NCI-H1930 (cell line): ENCODE data around the gene MALL.
"Not testable (repeated sequence)": the region's sequence is repeated elsewhere in the genome, so short reads cannot be mapped to it uniquely, and the experiment has no call there.

Source experiments
- DNase-seq, 2 experiments: peaks; one replicate each; lab custom pipeline; 2025; lab: John Stamatoyannopoulos, UW

Gene MALL

GRCh38 chr2:110115291-110116032 lies at the start of gene MALL:
MALL (minus strand) TSS chr2:110115822; CDS start chr2:110115792, 30 bp downstream.
- DNase-seq = no peak

- no peak for DNase-seq
These were observed 41.7 kb upstream of the MALL start for GRCh38 chr2:110157153-110157793.

GRCh38 chr2:110154828-110155227 lies 39.2 kb upstream of the MALL start:
- DNase-seq = not testable (repeated sequence)

DNA sequence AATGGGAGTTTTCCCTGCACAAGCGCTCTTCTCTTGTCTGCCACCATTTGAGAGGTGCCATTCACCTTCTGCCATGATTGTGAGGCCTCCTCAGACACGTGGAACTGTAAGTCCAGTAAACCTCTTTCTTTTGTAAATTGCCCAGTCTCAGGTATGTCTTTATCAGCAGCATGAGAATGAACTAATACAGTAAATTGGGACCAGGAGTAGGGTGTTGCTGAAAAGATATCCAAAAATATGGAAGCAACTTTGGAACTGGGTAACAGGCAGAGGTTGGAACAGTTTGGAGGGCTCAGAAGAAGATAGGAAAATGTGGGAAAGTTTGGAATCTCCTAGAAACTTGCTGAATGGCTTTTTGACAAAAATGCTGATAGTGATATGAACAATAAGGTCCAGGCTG lies 38.6 kb upstream of the MALL start:
- DNase-seq = not testable (repeated sequence)

DNA sequence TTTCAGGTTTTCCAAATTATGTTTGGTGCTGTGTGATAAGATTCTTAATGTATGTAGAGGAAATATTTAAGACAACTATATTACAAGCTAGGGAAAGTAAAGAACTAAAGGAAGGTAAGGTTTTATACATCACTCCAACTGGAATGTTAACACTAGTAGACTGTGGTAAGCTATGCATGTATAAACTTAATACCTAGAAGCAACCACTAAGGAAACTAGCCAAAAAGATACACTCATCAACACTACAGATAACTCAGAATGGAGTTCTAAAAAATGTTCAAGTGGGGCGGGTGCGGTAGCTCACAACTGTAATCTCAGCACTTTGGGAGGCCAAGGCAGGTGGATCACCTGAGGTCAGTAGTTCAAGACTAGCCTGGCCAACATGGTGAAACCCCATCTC lies 37.8 kb upstream of the MALL start:
- DNase-seq = no peak

- no peak for DNase-seq
These were observed 37.3 kb upstream of the MALL start for GRCh38 chr2:110152943-110153342.

DNA sequence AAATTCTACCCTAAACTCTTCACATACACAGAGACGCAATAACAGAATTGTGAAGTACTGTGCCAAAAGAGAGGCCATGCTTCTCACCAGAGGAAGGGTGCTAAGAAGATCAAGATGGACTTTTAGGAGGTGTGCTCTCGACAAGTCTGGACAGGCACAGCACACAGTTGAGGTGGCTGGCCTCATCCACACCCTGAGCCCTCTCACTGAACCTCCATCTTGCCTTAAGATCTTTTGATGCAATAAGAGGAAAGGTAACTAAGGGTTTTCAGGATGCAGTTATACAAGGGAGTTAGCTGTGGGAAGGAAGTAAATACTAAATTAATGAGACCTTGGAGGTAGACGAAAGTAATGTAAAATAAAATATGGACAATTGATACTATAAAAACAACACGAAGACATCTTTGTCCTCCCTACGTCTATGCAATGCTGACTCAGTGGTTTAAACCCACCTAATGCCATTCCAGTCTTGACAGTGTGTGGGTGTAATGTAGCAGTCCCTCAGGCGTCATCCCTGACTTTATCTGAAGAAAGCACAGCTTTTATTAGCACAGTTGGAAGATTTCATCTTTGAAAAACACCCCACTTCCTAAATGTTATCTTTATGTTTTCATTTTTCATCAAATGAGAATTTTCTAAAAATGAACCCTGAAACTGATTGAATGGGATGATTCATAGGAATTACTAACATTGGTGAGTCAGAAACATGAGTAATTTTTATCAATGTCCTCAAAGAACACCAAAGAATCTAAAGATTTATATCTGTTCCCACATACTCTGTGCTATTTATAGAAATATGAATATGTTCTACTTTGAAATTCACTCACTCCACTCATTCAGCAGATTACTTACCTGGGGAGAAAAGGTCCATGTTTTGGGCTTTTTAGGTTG lies 34.0 kb upstream of the MALL start:
- no peak for DNase-seq

DNA sequence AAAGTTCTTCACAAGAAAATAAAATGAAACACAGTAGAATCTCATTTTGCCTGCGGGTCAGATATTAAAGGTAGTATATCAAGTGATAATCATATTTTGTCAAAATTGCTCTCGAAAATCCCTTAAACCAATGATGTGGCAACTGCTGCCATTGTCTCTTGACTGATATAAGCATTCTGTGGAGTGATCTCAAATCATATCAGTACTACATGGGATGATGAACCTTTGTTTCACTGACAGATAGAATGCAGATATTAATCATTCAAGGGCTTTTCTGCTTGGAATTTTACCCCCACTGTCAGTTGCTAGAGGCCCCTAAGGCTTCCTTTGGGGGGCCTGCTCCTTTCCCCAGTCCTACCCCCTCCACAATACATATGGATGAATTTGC lies 31.3 kb upstream of the MALL start:
- DNase-seq = no peak

DNA sequence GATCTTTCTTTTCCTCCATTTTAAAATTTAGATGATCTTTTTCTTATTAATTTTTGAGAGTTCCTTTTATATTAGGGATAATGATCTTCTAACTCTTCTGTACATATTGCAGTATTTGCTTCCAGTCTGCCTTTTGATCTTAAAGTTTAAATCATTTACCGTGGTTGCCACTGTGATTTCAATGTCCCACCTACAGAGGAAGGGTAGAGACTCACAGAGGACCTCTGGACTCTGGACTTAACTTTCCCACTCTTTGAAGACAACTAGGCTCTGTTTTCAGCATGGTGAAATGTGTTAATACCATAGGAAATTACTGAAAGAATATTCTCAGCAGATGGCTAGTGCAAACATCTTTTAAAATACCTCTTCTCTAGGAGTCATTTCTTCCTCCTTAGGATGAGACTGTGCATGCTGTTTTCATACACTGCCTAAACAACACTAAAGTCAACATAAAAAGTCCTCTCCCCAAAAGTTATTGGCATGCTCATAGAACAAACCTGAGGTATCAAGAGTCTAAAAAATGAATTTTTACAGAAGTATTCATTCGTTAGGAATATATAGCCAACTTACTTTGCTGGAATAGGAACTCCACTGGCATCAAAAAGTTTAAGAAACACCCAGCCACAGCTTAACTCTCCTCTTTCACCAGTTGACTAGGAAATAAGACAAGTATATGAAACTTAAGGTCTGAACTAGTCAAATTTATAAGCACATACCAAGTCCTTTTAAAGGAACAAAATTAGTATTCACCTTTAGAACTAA lies 30.7 kb upstream of the MALL start:
- DNase-seq = no peak

DNA sequence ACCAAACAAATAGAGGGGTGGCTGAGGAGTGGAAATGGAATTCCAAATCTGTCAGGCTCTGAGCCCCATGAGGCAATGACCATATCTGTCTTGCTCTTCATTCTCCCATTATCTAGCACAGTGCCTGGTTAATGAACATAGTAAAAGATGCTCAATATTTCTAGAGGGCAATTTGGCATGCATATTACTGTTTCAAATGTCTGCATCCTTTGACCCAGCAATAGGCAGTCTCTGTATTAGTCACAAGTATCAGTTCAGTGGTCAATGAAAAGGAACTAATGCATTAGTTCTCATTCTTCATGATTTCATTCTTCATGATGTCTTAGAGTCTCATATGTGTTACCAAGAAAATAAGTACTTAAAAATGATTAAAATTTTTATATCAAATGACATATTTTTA lies 28.4 kb upstream of the MALL start:
- DNase-seq = no peak

DNA sequence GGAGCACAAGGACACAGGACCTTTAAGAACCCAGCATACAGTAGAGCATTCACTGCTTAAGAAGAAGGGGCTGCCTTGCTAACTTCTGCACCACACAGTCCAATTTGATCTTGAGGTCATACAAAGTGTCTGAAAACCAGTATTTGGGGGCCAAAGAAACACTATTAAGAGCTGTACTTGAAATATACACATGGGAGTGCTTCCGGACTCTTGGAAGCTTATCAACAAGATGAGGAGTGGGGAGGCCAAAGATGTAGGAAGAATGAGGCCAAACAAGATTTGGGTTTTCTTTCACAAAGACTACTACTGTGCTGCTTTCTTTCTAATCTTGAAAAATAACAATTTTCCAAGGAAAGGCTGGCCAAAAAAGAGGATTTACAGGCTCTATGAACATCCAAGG lies 24.8 kb upstream of the MALL start:
- DNase-seq = no peak

- DNase-seq = no peak
These were observed 18.4 kb upstream of the MALL start for GRCh38 chr2:110134025-110134424.

DNA sequence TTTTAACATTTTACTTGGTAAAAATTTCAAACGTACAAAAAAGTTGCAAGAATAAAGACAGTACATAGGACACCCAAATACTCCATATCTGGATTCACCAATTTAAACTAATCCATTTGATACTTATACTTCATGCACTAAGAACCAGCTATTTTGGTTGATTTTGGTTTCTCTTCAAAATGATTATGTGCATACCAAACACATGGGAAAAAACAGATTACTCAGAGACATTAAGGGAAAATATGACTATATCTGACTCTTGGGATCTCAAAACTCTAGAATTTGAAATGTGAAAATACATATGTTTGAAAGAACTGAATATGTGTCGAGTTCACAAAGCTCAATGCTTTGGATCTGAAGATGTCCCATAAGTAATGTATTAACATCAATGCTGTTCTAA lies 15.5 kb upstream of the MALL start:
- no peak for DNase-seq

GRCh38 chr2:110130757-110131156 lies 15.1 kb upstream of the MALL start:
- DNase-seq = no peak

DNA sequence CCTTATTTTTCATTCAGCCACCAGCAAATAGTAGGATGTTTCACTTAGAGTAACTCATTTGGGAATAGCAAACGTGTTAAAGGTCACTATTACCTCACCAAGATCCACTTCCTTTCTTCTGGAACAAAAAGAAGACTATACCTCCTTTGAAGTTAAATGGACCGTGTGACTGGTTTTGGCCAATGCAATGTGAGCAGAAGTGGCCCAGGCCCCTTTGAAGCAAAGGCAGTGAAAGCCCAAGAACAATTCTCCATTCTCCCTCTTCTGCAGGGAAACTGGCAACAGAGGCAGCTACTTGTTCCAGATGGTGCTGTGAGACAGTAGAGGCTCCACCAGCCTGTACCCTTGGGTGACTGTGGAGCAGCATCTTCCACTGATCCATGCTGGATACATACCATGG lies 11.3 kb upstream of the MALL start:
- DNase-seq = no peak

DNA sequence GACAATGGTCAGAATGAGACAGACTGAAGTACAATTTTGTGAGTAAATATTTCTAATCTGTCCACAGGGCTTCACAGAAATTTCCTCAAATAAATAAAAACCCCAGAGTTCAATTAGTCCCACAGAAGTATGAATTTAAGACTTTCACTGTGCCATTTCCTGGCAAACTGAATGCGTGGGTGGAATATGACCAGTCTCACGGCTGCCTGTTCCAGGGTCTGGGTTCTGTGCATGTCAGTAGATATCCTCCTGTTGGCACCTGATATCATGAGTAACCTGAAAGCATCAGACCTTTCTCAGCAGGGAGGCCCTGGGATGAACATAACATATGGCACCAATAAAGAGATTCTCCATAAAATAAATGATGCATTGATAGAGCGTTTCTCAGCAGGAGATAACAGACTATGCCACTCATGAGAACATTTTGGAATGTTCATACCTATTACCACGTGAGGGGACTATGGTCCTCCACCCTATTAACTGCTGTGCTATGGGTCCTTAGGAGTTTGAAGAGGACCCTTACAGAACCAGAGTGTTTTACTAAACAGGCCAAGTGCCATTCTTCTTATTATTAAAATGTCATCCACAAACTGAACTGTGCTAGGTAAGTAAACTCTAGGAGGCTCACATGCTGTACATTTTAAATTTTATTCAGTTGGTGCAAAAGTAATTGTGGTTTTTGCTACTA lies 10.6 kb upstream of the MALL start:
- DNase-seq = no peak

DNA sequence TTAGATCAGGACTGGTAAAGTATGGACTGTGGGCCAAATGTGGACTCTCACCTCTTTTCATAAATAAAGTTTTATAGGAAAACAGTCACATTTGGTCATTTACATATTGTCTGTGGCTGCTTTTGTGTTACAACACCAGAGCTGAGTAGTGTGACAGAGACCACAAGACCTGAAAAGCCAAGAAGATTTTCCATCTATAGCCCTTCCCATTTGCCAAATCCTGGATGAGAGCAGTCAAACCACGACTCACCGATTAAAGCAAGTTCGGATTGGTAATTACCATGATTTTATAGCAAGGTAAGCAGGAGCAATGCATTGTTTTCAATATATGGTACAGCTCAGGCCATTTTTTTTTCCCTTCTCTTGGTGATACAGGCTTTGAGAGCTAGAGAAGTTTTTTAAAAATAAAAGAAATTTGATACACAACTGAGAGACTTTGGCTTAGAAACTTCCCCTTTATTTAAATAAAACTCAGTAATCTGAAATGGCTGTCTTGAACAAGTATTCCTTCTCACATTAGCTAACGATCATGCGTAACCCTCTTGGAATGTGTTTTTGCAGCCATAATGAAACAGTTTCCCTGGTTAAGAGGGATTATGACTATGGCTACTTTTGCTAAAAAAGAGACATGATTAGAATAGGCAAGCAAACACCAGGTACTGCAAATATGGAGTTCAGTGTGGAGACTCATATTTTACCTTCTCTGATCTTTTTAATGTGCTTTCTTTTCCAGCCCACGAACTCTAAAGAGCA lies 9.5 kb upstream of the MALL start:
- no peak for DNase-seq

DNA sequence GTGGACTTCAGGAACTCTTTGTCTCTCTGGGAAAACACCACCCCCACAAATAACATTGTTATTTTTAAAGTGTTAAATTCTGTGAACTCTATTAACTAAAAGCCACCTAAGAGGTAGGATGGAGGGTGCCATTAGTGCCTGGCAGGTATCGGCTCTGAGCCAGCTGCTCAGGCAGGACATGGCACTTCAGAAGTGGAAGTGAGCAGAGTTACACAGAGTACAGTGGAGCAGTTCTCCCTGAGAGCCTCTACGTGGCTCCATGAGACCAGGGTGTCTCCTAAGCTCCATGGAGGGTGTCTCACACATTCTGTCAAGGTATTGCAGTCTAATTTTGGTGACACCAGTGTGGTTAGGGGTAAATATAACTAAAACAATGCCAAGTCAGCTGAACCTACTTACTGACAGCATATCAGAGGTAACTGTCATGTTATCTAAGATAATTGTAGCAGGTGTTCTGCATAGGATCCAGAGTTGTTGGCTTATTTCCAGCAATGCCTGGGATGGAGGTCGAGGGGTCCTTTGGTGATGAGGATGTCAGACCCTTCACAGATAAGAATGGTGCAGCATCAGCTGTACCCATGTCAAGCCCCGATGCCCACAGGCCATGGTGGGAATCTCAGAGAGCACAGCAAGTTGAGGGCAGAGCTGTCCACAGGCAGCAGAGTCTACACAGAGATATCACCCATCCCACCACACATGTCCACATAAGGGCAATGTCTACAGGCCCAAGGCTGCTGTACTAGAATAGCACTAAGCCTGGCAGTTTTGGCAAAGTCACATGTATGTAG lies 8.6 kb upstream of the MALL start:
- no peak for DNase-seq

GRCh38 chr2:110121592-110121991 lies 6.0 kb upstream of the MALL start:
- no peak for DNase-seq

GRCh38 chr2:110121052-110121334 lies 5.4 kb upstream of the MALL start:
- no peak for DNase-seq
